CD14-positive monocyte (primary cell): ENCODE data around the gene WEE1. TPM values are rescaled to one million over a fixed set of nuclear protein-coding genes. Genes with fewer than 3 reads are reported as not detected.
A peak's percentile ranks its signal among the peaks of the same experiment; 100 is the strongest.

Experiments used
- DNase-seq, 3 donors: peaks; one replicate each; pipeline ENCODE4 v3.0.0-alpha.2; 2011 to 2022
- H2AFZ ChIP-seq: 2 replicates; pipeline ENCODE4 v1.6.0; 2012; ENCODE audit warnings: mild to moderate bottlenecking, low read depth, low read length, inconsistent platforms; ENCODE audit not compliant: insufficient read depth, poor library complexity, severe bottlenecking
- H3K27ac ChIP-seq, 2 donors: 1 replicate in 1 of 2; 2 replicates in 1 of 2; pipeline ENCODE4 v1.5.1; 2012 to 2013; ENCODE audit warnings: low read length in 2 of 2, control low read depth in 1 of 2, inconsistent platforms in 1 of 2, low read depth in 1 of 2, mild to moderate bottlenecking in 1 of 2
- H3K27me3 ChIP-seq, 2 donors: one replicate each; pipeline versions ENCODE4 v1.6.0 to v1.6.1; 2011 to 2013; ENCODE audit warnings: low read length in 2 of 2; ENCODE audit not compliant: control insufficient read depth in 2 of 2, insufficient read depth in 2 of 2
- H3K36me3 ChIP-seq, 2 donors: replicated peaks in 1 of 2; 1 replicate in 1 of 2; 2 replicates in 1 of 2; pipeline versions ENCODE4 v1.5.1 to v1.6.1; 2012 to 2013; ENCODE audit warnings: low read length in 2 of 2, control low read depth in 1 of 2, inconsistent platforms in 1 of 2, mild to moderate bottlenecking in 1 of 2; ENCODE audit not compliant: insufficient read depth in 2 of 2, control insufficient read depth in 1 of 2
- H3K4me1 ChIP-seq, 2 donors: 1 replicate in 1 of 2; 2 replicates in 1 of 2; pipeline versions ENCODE4 v1.5.1 to v1.6.1; 2012 to 2013; ENCODE audit warnings: low read length in 2 of 2, control low read depth in 1 of 2, inconsistent platforms in 1 of 2, mild to moderate bottlenecking in 1 of 2, moderate library complexity in 1 of 2; ENCODE audit not compliant: insufficient read depth in 2 of 2, control insufficient read depth in 1 of 2
- H3K4me2 ChIP-seq: replicated peaks from 2 replicates; pipeline ENCODE3; 2012; ENCODE audit warnings: low read length, moderate library complexity, mild to moderate bottlenecking; ENCODE audit not compliant: poor library complexity, severe bottlenecking; ENCODE audit errors: extremely low read depth
- H3K4me3 ChIP-seq, 3 experiments: fragments of 200-600 bp in 1 of 3; sonication (generic) in 1 of 3; replicated peaks in 1 of 3; 1 replicate in 2 of 3; 2 replicates in 1 of 3; pipeline ENCODE4 v1.5.1; 2011 to 2013; ENCODE audit warnings: low read length in 3 of 3, mild to moderate bottlenecking in 3 of 3, control low read depth in 2 of 3, low read depth in 2 of 3, inconsistent platforms in 1 of 3, moderate library complexity in 1 of 3
- H3K79me2 ChIP-seq: 2 replicates; pipeline ENCODE4 v1.6.0; 2012; ENCODE audit warnings: mild to moderate bottlenecking, control low read depth, inconsistent platforms, low read length, moderate library complexity; ENCODE audit not compliant: insufficient read depth
- H3K9ac ChIP-seq: 2 replicates; pipeline ENCODE4 v1.6.0; 2017; ENCODE audit warnings: low read length, mild to moderate bottlenecking; ENCODE audit not compliant: insufficient read depth, poor library complexity, severe bottlenecking
- H3K9me3 ChIP-seq, 2 donors: replicated peaks in 1 of 2; 1 replicate in 1 of 2; 2 replicates in 1 of 2; pipeline versions ENCODE4 v1.5.1 to v1.6.1; 2012 to 2013; ENCODE audit warnings: low read length in 2 of 2, control low read depth in 1 of 2; ENCODE audit not compliant: control insufficient read depth in 1 of 2, insufficient read depth in 1 of 2
- H4K20me1 ChIP-seq: 2 replicates; pipeline ENCODE4 v1.6.0; 2012; ENCODE audit warnings: mild to moderate bottlenecking, low read length, control low read depth, moderate library complexity; ENCODE audit not compliant: insufficient read depth
- H3K27ac Mint-ChIP-seq, 7 donors: one replicate each; pipeline ENCODE4 v1.8.0; 2020; ENCODE audit warnings: mild to moderate bottlenecking in 7 of 7, mixed read lengths in 7 of 7, moderate library complexity in 6 of 7, inconsistent platforms in 2 of 7
- H3K27me3 Mint-ChIP-seq, 3 donors: one replicate each; pipeline ENCODE4 v1.8.0; 2021 to 2022; ENCODE audit warnings: low read depth in 3 of 3, mild to moderate bottlenecking in 3 of 3, mixed read lengths in 3 of 3, moderate library complexity in 3 of 3, inconsistent platforms in 1 of 3
- H3K36me3 Mint-ChIP-seq, 2 donors: one replicate each; pipeline ENCODE4 v1.8.0; 2020; ENCODE audit warnings: mixed read lengths in 2 of 2, inconsistent platforms in 1 of 2, mild to moderate bottlenecking in 1 of 2
- H3K4me1 Mint-ChIP-seq: one replicate; pipeline ENCODE4 v1.8.0; 2020; ENCODE audit warnings: mild to moderate bottlenecking, mixed read lengths
- H3K4me3 Mint-ChIP-seq, 2 donors: one replicate each; pipeline ENCODE4 v1.8.0; 2020; ENCODE audit warnings: mild to moderate bottlenecking in 2 of 2, mixed read lengths in 2 of 2, moderate library complexity in 1 of 2
- H3K9me3 Mint-ChIP-seq, 7 donors: one replicate each; pipeline ENCODE4 v1.8.0; 2020 to 2022; ENCODE audit warnings: mixed read lengths in 7 of 7, mild to moderate bottlenecking in 6 of 7, moderate library complexity in 6 of 7, inconsistent platforms in 2 of 7
- CTCF ChIP-seq: fragments of 200-600 bp; IDR thresholded peaks from one replicate; pipeline ENCODE4 v1.8.0; 2022; ENCODE audit warnings: antibody characterized with exemption, mild to moderate bottlenecking
- WGBS: methylation state at CpG from one replicate; pipeline ENCODE4 v1.1.5; 2013; ENCODE audit warnings: missing lambda C conversion rate; ENCODE audit not compliant: insufficient coverage; 5-methylcytosine and 5-hydroxymethylcytosine counted together
- intact Hi-C, 2 donors: fragments of 100-400 bp; cut with micrococcal nuclease; formaldehyde crosslinking; loops; one replicate each; pipeline versions ENCODE4 v1.15.0 to v1.15.1; 2023
- polyA plus RNA-seq, 3 donors: library from polyadenylated mRNA; depleted of rRNA in 1 of 3; unstranded in 2 of 3; stranded (reverse) in 1 of 3; fragments of 300-500 nt in 2 of 3; fragments of >200 nt in 1 of 3; fragmentation: Illumina TruSeq in 2 of 3; gene quantifications; 1 replicate in 2 of 3; 2 replicates in 1 of 3; pipeline ENCODE4 v1.2.3, GENCODE V29; 2012 to 2021

WEE1 gene
- polyA plus RNA-seq, 3 donors = 0.05 to 0.41 (median 0.22) TPM

DNA sequence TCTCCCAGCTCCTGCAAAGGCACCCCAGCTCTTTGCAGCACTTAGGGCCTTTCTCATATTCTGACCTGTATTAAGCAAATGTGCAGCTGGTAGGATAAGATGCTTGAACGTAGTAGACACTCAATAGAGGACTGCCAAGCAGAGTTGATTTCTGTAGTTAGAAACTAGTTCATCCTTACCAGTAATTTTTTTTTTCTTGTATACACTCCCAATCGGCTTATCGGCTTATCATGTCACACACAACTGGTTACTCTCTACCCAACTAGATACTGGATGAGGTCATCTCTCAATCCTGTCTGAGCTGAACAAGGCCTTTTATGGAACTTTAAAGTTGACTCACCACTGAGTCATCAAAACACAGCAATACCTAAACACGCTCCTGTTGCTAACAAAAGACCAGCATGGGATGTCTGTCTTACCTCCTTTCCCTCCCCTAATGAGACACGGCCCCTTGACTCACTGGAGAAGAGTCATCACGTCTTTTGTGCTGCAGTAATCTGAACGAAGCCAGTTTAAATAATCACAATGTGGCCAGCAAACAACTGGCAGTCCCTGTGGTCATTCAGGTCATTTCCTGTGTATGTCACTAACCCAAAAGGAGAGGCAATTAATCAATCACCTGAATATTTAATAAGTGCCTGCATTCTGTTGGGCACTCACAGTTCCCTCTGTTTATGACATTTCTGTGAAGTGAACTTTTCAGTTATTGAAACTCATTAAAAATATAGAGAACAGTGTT lies 7.5 kb upstream of the WEE1 start:
- H3K9me3 Mint-ChIP-seq = peaks cover 3 to 11% (median 7%) of the 10 kb centered on the region in 7 donors
- H3K4me3 Mint-ChIP-seq = no peak overlapping the region
- H2AFZ ChIP-seq = no peak overlapping the region
- H3K27me3 ChIP-seq = no peaks in the 10 kb centered on the region
- peak; percentile 44 to 84 (median 62) for DNase-seq
- H3K79me2 ChIP-seq = no peaks in the 10 kb centered on the region
- no peaks in the 10 kb centered on the region for H3K36me3 ChIP-seq
- H3K36me3 Mint-ChIP-seq = no peaks in the 10 kb centered on the region
- no peaks in the 10 kb centered on the region for H3K9me3 ChIP-seq
- WGBS = 87% methylated on average over 6 of the region's 7 CpGs
- no peak overlapping the region for H3K9ac ChIP-seq
- no peak overlapping the region for H3K4me3 ChIP-seq
- H4K20me1 ChIP-seq = no peaks in the 10 kb centered on the region
- H3K4me1 ChIP-seq = no peaks in the 10 kb centered on the region
- H3K4me1 Mint-ChIP-seq = peaks cover 13% of the 10 kb centered on the region
- H3K4me2 ChIP-seq = no peak overlapping the region
- intact Hi-C loops = no loop called here
- H3K27ac Mint-ChIP-seq = peak overlapping the region in 5 of 7 donors; percentile 24 to 84 (median 69)
- no peak overlapping the region for H3K27ac ChIP-seq
- TF ChIP-seq CTCF = no peak
- peaks cover 0 to 2% (median 0%) of the 10 kb centered on the region in 3 donors for H3K27me3 Mint-ChIP-seq

GRCh38 chr11:9566561-9567063 lies 6.9 kb upstream of the WEE1 start:
- Histone ChIP-seq H4K20me1 (no peaks in the 10 kb centered on the region), H3K4me1 (no peaks in the 10 kb centered on the region), H3K9ac (no peak overlapping the region), H3K79me2 (no peaks in the 10 kb centered on the region), H3K27ac (no peak overlapping the region), H3K9me3 (no peaks in the 10 kb centered on the region), H3K4me2 (no peak overlapping the region), H3K4me3 (no peak overlapping the region), H2AFZ (no peak overlapping the region), H3K27me3 (no peaks in the 10 kb centered on the region), H3K36me3 (no peaks in the 10 kb centered on the region)
- Mint-ChIP-seq H3K9me3 (peaks cover 1 to 6% (median 2%) of the 10 kb centered on the region in 7 donors), H3K36me3 (no peaks in the 10 kb centered on the region), H3K4me1 (peaks cover 13% of the 10 kb centered on the region), H3K27me3 (peaks cover 0 to 2% (median 0%) of the 10 kb centered on the region in 3 donors), H3K27ac (peak overlapping the region in 2 of 7 donors; percentile 69 to 84), H3K4me3 (no peak overlapping the region)
- DNase-seq = no peak
- no peak for TF ChIP-seq CTCF
- no CpG with 5 or more reads among the region's 3 CpGs for WGBS
- intact Hi-C loops = no loop called here
